HL-60/S4 (cell line): ENCODE results near the gene ZNF77.
"Not testable (repeated sequence)": the region's sequence is repeated elsewhere in the genome, so short reads cannot be mapped to it uniquely, and the experiment has no call there.

ENCODE experiments used
- in situ Hi-C: fragments of 300-500 bp; cut with MboI; formaldehyde crosslinking; loops from 2 replicates; pipeline ENCODE4 v1.14.3; 2022; ENCODE audit warnings: low sequenced_read_pairs

The ZNF77 gene

DNA sequence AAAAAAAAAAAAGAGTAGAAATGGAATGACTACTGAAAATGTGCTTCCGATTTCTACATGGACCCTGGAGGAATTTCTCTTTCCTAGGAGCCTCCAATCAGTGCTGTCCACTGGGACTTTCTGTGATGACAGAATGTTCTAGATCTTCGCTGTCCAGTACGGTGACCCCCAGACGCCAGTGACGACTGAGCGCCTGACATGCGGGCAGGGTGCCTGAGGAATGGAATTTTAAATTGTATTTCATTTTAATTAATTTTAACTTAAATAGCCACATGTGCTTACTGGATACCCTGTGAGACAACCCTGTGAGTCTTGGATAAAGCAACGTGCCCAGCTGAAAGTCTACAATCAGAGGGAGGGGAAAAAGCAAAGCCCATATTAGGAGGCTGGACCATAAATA is 28.5 kb upstream of the ZNF77 start:
- in situ Hi-C loops, result loop anchor here (25.0 kb wide), 1 partner anchor 514 kb away; the partner anchor contains the start of genes SMIM24 and SMIM44

DNA sequence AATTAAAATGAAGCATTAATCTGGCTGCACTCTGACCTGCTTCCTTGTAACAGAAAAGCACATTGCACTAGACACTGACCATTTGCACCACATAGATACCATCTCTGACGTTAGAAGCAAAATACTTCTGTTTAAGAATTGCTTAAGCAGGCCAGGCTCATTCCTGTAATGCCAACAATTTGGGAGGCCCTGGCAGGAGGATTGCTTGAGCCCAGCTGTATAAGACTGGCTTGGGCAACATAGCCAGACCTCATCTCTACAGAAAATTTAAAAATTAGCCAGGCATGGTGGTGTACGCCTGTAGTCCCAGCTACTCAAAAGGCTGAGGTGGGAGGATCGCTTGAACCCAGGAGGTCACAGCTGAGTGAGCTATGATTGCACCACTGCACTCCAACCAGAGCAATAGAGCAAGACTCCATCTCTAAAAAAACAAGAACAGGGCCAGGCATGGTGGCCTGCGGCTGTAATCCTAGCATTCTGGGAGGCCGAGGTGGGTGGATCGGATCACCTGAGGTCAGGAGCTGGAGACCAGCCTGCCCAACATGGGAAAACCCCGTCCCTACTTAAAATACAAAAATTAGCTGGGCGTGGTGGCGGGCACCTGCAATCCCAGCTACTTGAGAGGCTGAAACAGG is 25.5 kb upstream of the ZNF77 start:
- in situ Hi-C loops, result loop anchor here (25.0 kb wide), 1 partner anchor 517 kb away; the partner anchor contains the start of genes SMIM24 and SMIM44

DNA sequence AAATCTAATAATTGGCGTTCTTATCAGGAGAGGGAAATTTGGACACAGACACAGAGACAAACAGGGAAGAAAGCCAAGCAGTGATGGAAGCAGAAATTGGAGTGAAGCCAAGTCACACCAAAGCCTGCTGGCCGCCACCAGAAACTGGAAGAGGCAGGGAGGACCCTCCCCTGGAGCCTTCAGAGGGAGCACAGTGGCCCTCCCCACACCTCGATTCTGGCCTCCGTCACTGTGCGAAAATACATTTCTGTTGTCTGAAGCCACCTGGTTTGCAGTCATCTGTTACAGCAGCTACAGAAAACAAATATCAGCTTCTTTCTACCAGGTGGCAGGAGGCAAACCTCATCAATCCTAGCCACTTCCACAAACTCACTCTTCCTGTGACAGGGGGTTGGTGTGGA is 24.3 kb upstream of the ZNF77 start:
- in situ Hi-C loops, result loop anchor here (25.0 kb wide), 1 partner anchor 518 kb away; the partner anchor contains the start of genes SMIM24 and SMIM44

DNA sequence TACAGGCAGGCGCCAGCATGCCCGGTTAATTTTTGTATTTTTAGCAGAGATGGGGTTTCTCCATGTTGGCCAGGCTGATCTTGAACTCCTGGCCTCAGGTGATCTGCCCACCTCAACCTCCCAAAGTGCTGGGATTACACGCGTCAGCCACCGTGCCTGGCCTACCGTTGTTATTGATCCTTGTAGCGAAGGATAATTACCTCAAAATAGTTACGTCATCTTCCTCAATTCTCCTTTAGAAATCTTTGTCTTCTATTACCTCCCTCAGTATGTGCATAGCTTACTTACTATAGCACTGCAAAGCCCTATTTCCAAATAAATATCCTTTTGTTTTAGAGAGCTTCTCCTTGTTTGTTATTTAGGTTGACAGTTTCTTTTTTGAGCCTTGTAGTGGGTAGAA is 23.2 kb upstream of the ZNF77 start:
- in situ Hi-C loops, result loop anchor here (25.0 kb wide), 1 partner anchor 519 kb away; the partner anchor contains the start of genes SMIM24 and SMIM44

DNA sequence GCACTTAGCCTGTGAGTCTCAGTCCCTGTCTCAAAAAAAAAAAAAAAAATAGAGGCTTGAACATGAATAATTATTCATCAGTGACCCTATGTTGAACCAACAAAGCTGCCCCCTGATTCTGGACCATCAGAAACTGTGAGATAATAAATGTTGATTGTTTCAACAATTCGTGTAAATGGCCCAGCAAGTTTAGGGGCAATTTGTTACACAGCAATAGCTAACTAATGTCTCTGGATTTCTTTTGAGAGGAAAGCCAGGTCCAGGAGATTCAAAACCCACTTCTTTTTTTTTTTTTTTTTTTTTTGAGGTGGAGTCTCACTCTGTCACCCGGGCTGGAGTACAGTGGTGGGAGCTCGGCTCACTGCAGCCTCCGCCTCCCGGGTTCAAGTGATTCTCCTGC is 20.1 kb upstream of the ZNF77 start:
- in situ Hi-C loops, result loop anchor here (25.0 kb wide), 1 partner anchor 522 kb away; the partner anchor contains the start of genes SMIM24 and SMIM44

DNA sequence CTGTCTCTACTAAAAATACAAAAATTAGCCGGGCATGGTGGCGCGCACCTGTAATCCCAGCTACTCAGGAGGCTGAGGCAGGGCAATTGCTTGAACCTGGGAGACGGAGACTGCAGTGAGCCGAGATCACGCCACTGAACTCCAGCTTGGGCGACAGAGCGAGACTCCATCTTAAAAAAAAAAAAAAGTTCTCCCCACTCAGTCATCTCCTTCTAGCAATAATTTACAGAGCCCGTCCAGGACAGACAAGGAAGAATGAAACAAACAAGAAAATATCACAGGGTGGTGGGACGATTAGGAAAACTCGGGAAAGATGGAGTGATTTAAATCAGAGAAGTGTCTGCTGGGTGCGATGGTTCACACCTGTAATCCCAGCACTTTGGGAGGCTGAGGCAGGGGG is 18.9 kb upstream of the ZNF77 start:
- in situ Hi-C loops, result loop anchor here (25.0 kb wide), 1 partner anchor 524 kb away; the partner anchor contains the start of genes SMIM24 and SMIM44

DNA sequence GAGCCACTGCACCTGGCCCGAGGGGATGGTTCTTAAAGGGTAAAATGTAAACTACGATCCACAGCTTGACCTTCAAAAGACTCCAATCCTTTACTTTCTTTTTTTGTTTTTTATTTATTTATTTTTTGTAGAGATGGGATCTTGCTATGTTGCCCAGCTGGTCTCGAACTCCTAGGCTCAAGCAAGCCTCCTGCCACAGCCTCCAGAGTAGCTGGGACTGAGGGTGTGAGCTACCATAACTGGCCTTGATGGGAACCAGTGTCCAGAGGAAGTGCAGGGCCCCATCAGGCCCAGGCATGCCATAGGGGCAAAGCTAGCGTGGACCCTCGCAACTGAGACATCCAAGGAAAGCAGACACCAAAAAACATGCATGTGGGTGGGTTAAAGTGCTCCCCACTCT is 18.4 kb upstream of the ZNF77 start:
- in situ Hi-C loops, result loop anchor here (25.0 kb wide), 1 partner anchor 524 kb away; the partner anchor contains the start of genes SMIM24 and SMIM44

DNA sequence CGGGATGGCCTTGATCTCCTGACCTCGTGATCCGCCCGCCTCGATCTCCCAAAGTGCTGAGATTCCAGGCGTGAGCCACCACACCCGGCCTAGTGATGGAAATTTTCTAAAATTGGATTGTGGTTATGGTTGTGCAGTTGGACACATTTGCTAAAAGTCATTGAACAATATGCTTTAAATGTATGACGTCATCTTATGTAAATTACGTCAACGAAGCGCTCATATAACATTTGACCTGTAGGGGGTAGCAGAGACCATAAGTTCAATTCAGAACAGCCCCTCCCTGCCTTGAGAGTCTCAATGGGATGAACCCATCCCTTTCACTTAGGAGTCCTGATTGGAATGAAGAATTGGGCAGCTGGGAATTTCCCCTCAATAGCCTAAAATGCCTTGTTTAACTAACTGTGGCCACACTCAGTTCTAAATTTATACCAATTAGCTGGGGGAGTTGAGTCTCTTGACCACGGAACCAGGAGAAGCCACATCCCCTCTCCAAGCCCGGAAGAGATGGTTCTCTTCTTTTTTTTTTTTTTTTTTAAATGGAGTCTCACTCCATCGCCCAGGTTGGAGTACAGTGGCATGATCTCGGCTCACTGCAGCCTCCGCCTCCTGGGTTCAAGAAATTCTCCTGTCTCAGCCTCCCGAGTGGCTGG is 17.4 kb upstream of the ZNF77 start:
- in situ Hi-C loops, result loop anchor here (25.0 kb wide), 1 partner anchor 525 kb away; the partner anchor contains the start of genes SMIM24 and SMIM44

DNA sequence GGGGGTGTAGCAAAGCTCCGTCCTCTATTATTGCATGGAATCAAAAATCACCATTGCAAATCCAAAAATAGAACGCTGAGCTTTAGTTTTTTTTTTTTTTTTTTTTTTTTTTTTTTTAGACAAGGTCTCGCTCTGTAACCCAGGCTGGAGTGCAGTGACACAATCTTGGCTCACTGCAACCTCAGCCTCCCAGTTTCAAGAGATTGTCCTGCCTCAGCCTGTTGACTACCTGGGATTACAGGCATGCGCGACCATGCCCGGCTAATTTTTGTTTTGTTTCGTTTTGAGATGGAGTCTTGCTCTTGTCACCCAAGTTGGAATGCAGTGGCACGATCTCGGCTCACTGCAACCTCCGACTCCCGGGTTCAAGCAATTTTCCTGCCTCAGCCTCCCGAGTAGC is 15.3 kb upstream of the ZNF77 start:
- in situ Hi-C loops, result loop anchor here (25.0 kb wide), 1 partner anchor 527 kb away; the partner anchor contains the start of genes SMIM24 and SMIM44

DNA sequence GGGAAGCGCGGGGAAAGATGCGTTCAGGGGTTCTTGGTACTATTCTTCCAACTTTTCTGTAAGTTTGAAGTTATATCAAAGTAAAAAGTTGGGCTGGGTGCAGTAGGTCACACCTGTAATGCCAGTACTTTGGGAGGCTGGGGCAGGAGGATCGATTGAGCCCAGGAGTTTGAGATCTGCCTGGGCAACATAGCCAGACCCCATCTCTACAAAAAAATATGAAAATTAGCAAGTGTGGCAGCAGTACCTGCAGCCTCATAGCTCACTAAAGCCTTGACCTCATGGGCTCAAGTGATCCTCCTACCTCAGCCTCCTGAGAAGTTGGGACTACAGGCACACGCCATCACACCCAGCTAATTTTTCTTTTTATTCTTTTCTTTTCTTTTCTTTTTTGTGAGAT is 12.4 kb upstream of the ZNF77 start:
- in situ Hi-C loops, result loop anchor here (10.0 to 25.0 kb wide), 2 partner anchors 158 to 530 kb away; partner anchors contain the start of genes SMIM24 and SMIM44

DNA sequence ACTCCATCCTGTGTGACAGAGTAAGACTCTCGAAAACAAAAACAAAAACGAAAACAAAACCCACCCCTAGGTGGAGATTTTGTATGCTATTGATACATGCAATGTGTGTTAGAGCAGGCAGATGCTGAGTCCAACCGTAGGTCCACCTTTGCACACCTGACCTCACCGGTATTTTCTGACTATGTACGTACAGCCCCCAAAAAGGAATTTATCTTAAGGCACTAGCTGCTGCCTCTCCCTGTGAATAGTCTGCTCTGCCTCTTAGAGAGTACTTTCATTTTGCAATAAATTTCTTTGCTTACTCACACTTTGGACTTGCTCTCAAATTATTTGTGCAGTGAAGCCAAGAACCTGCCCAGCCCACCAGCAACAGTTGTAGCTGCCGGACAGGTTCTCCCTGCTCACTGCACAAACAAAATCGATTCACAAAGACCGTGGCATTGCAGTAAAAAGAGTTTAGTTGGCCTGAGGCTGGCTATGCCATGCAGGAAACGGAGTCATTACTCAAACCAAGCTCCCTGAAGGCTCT is 8.2 kb upstream of the ZNF77 start:
- in situ Hi-C loops, result loop anchor here (10.0 to 25.0 kb wide), 2 partner anchors 162 to 534 kb away; partner anchors contain the start of genes SMIM24 and SMIM44

DNA sequence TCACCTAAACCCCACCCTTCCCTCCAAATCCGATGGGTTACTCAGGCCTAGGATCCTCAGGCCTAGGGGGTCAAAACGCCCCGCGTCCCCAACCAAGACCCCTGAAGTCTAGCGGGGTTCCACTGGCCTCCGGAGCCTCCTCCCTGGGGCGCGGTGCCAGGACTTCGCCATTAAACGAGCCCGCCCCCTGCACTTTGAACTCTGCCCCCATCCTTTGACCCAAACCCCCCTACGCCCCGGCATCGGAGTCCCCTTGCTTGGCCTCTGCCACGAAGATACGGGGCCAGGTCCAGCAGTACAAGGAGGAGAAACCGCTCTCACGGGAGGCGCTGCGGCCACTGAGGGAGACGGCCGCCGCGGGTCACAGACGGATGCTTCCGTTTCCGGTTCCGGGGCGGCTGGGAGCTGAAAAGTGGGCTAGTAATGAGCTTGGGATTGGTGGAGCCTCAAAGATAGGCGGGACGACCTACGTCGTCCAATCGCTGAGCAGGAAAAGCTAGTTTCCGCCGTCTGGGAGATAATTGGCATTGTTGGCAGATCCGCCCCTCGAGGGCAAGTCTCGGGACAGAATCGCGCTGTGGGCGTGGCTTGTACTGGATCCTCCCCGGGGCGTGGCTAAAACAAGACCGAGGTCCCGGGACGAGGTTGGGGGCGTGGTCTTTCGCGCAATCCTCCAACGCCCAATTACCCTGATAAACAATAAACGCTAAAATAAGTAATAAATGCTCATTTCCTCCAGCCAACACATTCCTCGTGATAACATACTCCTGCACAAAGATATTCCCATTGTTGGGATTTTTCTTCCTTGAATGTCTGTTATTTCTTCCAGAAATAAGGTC is 5.7 kb upstream of the ZNF77 start:
- in situ Hi-C loops, result loop anchor here (10.0 to 25.0 kb wide), 2 partner anchors 164 to 537 kb away; partner anchors contain the start of genes SMIM24 and SMIM44

DNA sequence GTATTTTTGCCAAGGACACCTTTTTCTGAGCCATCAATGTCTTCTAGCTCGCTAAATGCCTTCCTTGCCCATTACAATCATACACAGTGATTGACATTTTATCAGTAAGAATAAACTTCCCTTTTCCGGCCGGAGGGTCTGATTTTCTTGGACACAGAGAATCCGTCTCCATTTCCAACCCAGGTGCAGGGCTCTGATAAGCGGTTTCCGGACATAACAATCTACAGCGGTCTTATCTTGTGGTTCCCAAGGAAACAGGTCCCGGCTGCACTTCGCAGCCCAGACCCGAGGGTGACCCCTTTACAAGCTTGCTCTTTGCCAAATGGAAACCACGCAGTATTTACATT is 5.1 kb upstream of the ZNF77 start:
- in situ Hi-C loops, result loop anchor here (10.0 to 25.0 kb wide), 2 partner anchors 165 to 537 kb away; partner anchors contain the start of genes SMIM24 and SMIM44

DNA sequence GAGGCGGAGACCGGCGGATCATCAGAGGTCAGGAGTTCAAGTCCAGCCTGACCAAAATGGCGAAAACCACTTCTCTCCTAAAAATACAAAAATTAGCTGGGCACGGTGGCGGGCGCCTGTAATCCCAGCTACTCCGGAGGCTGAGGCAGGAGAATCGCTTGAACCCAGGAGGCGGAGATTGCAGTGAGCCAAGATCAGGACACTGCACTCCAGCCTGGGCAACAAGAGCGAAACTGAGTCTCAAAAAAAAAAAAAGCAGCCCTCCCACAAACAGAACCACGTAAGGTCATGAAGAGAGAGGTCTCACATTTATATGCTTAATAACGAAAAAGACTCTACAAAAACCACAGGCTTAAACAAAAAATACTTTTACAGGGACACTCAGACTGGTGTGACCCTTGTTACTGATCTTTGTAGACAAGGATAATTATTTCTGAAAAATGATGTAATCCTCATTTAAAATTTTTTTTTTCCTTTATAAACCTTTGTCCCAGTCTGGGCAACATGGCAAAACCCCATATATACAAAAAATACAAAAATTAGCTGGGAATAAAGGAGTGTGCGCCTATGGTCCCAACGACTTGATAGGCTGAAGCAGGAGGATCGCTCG is 909 bp upstream of the ZNF77 start:
- in situ Hi-C loops, result no loop called here

DNA sequence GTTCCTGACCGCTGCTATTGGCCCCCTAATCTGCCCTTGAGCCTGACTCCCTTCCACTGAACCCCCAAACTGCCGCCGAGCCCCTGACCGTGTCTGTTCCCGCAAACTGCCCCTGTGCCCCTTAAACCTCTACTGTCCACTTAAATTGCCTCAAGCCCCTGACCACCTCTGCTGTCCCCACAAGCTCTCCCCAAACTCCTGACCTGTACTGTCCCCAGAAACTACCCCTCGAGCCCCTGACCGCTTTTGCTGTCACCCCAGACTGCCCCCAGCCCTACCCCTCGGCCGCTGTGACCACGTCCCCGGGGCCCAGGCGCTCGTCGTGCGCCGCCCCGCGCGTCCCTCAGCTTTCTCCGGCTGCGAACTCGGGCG is 382 bp downstream of the ZNF77 start:
- in situ Hi-C loops, result no loop called here

DNA sequence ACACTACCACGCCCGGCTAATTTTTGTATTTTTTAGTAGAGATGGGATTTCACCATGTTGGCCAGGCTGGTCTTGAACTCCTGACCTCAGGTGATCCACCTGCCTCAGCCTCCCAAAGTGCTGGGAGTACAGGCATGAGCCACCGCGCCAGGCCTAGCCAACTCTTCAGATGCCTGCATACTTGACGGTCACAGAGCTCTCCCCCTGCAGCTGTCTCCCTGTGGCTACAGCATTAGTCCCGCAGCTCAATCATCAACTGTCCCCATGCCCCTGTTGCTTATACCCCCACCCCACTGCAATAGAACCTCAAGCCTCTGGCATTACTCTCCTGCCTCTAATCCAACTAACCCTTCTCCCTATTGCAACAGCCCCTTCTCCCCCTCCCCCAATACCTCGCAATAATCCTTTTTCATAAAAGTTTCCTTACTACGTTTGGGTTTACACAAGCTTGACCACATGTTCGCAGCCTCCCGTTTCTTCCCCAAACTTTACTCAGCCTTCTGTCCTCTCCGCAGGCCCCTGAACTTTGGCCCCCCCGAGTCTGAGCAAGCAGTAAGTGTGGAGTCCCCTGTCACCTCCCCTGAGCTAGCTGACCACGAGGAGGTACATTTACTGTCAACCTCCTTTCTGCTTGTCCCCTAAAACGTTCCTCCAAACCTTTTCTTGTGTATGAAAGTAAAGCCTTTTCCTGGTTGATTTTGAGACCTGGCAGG is 1.7 kb downstream of the ZNF77 start:
- in situ Hi-C loops, result no loop called here

DNA sequence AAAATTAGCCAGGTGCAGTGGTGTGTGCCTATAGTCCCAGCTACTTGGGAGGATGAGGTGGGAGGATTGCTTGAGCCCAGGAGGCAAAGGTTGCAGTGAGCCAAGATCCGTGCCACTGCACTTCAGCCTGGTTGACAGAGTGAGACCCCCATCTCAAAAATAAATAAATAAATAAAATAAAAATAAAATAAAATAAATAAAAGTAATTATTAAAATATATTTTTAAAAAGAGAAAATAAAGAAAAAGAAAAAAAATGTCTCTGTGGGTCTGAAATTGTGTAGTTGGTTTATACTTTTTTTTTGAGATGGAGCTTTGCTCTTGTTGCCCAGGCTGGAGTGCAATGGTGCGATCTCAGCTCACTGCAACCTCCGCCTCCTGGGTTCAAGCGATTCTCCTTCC is 8.9 kb downstream of the ZNF77 start:
- in situ Hi-C loops, result not testable (repeated sequence)

DNA sequence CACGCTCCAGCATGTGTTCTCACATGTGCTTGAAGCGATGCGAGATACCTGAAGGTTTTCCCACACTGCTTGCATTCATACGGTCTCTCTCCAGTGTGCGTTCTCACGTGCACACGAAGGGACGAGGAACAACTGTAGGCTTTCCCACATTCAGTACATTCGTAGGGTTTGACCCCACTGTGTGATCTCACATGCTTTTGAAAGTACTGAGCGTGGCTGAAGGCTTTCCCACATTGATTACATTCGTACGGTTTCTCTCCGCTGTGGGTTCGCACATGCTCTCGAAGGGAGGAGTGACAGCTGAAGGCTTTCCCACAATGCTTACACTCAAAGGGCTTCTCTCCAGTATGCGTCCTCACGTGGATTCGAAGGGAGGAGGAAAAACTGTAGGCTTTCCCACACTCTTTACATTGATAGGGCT is 11.3 kb downstream of the ZNF77 start:
- in situ Hi-C loops, result no loop called here

DNA sequence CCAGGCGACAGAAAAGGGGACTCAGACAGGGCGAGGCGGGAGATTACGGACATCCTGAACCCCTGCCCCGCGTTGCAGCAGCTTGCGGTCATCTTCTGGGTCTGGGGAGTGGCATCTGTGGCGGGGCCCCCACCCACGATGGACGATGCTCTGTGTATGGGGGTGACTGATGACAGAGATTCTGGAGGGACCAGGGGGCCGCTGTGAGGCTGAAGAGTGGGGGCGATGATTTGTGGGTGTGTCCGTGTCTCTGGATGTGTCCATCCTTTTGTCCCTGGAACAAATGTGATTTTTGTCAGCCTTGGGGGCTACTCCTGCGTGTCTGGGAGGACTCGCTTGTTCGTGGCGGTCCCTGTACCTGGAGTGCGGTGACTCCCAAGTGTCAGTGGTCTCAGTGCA is 17.7 kb downstream of the ZNF77 start:
- in situ Hi-C loops, result no loop called here
